Activated CD4-positive, CD25-positive, alpha-beta regulatory T cell treated with anti-CD3 and anti-CD28 coated beads, Interleukin-2, amount 50 U/mL, for 72 hours (primary cell): ENCODE measurements around the gene PTPRG.

Experiments
- DNase-seq: peaks from one replicate; pipeline ENCODE4 v3.0.0; 2021

PTPRG gene

DNA sequence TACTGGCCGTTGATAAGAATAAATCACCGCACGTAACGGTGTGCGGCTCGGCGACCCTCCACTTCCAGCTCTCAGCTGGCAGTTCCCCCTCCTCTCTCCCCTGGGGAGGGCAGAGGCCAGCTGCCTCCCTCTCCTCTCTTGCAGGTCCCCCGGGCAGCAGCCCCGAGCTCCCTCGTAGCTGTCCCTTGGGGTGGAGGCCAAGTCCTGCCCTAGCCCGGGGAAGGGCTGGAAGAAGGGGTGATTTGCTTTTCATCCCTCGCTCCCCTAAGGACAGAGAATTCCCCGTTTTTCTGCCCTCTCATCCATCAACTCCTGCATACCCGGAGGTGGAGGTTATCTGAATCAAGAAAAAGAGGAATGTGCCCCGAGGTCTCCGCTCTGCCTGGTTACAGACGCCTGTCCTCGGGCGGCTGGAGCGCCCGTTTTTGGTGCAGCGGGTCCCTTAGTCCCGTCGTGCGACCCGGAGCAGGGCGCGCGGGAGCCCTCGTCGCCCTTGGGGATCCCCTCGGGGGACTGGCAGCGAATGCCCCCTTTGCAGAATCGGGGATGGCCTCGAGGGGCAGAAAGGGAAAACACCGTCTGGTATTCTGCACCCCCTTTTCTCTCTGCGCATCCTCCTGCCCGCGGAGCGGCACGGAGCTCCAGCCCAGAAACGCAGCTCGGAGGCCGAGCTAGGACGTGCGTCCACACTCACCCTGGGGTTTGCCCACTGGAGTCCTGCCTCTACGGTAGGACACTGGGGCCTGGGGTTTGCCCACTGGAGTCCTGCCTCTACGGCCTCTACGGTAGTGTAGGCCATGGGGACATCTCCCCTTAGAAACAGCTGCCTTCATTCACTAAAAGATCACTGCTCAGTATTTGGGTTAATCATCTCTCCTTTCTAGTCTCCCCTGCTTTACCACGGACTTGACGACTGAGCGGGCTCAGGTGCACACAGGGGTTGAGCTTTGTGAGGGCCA is 2.2 kb downstream of the PTPRG start:
- no peak for DNase-seq

DNA sequence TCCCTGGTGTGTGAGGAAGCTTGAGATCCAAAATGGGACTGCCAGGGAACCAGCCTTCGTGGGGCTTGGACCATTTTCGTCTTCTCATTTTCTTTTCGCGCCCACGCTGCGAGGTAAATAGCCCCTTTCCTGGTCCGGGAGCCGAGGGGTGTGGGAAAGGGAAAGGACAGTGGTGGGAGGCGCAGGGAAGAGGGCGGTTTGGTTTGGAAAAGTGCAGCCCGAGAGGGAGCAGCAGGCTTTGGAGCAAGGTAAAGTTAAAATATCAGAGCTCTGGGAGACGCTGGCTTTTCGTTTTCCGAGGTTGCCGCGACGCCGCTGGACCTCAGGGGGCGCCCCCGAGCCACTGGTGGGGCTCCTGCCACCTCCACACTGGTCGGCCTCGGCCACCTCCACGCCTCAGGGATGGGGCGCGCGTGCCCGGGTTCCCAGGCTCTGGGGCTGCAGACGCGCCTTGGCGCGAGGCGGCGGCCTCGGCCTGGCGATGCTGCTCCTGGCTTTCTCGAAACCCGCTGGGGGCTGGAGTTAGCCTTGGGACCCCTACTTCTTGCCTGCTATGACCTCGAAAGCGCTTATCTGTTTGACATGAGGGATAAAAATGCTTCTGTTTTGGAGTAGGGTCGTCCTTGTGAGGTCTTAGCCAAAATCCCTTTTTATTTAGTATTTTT is 3.2 kb downstream of the PTPRG start:
- DNase-seq = no peak

DNA sequence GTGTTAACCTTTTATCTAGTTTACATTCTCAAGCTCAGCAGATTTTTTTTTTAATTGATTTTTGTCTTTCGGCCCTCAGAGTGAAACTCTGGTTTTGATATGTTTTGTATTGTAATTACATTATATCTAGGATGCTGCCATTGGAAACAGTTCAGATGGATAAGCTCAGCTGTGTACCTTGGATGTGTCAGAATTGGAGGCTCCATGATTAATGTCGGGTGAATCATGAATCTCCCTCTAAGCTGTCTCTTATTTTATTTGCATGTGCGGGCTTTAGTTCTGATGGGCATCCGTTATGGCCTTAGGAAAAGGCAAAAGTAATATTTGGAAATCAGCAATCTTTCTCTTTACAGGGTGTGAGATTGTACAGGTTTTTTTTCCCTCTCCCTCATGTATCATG is 4.2 kb downstream of the PTPRG start:
- no peak for DNase-seq

DNA sequence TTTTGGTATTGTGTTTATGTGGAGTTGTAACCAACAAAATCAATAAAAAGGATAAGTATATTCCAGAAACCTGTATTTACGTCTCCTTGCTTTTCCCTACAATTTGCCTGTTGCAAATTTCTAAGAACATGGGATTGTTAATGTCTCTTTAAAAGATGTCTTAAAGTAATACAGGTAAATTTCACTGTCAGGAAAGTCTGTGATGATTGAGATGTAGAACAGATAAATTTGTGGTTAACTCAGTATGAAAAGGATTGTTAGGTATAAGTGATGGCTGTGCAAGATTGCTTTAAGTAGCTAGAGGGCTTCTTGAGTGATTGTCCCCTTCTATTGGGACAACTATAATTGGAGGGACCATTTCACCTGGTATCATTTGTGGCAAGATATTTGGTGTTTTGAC is 6.8 kb downstream of the PTPRG start:
- DNase-seq = no peak

DNA sequence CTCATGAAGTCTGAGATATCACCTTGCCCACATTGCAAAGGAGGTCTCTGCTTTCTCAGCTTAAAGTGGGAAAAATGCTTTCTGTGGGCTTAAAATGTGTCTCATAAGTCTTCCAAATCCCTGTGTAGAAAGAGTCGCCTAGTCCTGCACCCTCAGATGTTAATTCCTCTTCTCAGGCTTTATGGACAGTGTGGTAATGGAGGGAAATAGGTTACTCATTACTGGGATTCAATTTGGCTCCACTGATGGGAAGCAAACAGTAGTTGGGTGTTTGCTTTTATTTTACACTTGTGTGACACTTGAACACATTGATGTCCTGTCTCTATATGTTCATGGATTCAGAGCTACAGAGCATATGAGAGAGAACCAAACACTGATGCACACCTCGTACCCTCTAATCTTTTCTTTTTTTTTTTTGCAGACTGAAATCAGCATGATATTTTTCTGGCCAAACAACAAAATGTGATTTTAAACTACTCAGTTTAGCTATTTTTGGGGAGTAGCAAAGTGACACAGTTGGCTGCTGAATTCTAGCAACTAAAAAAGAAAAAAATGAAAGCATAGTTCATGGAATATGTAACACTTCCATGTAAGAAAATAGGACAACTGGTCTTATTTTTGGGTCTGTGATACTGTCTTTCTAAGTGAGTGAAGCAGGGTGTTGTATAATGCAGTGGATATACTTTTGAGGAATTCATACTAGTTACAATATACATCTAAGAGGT is 8.6 kb downstream of the PTPRG start:
- no peak for DNase-seq

DNA sequence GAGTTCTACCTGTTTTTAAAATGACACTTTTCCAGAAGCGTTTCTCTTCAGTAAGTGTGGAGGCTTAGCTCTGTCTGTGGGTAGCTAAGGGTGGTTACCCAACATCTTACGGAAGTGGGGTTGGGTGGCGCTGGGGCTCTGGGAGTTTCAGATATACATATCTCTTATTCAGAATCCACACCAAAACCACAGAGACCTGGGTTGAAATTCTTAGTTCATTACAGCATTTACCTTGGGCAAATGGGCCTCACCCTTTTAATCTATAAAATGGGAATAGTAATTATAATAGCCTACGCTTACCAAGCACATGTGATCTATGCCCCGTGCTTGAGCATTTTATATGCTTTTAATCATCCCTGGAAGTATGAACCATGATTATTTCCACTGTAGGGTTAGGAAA is 9.4 kb downstream of the PTPRG start:
- DNase-seq = no peak

DNA sequence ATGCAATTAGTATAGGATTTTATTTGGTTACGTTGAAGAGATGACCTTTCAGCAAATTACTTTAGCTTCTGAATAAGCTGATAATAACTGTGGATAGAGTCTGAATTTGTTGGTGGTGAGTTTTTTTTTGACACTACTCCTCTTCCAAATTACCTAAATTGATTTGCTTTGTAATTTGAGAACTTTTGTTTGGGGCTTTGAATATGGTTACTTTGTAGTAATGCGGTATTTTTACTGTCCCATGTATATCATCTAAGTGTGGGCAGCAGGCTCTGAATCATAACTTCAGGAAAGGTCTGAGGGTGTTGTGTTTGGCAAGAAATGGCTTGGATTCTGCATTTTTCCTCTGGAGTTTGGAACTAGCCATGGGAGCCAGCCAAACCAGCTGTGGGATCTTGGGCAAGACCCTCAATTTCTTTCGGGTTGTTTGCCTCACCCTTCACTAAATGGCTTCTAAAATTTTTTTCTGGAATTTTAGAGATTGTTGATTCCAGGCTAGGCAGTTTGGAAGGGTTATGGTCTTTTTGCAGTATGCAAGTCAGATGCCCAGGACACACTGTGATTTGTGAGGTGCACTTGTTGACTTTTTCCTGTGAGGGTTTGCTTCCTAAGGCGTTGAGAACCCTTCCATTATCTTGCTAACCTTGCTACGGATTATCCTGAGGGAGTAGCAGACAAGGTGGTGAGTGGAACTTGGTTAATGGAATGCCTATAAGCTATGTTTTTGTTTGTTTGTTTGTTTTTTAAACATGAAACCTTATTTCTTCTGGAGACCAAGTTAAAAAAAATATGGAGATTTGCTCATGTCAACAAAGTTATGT is 10.4 kb downstream of the PTPRG start:
- no peak for DNase-seq

DNA sequence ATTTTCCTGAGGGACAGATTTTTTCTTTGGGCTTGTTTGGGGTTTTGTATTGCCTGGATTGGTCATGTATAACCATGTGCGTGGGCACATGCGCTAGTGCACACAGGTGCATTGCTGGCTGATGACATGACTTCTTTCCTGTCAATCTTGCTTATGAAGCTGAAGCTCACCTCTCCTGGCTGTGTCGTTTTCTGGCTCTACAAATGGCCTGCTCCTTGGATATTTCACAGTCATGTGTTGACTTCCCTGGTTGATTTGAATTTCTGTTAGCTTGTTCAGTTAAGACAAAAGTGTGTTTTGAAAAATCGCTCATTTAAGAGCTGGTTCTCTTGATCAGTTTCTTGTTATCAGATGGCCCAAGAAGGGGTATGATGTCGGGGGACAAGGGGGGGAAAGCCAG is 11.5 kb downstream of the PTPRG start:
- DNase-seq = no peak

DNA sequence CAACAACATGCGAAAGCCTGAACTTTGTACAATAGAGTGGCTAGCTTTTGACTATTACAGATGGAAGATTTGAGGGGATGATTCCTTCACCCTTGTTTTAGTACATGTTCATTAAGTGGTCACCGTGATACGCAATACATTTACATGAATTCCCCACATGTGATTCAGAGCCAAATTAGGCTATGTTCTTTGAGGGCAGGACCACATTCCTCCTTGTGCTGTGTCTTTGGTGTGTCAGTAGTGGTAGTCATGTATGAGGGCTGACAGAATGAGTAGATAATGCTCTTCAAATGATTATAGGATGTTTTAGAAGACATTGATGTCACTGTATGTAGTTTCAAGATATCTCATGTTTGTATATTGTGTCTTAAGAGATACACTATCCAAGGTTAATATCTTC is 12.1 kb downstream of the PTPRG start:
- DNase-seq = no peak

DNA sequence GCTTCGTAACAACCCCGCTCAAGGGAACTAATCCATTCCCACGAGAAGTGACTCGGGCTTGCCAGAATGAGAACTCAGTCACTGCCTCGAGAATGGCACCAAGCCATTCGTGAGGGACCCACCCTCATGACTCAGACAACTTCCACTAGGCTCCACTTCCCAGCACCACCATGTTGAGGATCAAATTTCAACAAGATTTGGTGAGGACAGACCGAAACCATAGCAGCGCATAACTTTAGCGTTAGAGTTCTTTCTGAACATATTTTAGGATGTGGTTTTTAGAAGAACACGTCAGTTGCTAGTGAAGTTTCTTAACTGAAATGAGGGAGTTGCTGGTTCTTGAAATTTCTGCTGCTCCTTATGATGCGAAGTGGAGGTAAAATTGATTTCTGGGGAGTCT is 13.5 kb downstream of the PTPRG start:
- DNase-seq = no peak

DNA sequence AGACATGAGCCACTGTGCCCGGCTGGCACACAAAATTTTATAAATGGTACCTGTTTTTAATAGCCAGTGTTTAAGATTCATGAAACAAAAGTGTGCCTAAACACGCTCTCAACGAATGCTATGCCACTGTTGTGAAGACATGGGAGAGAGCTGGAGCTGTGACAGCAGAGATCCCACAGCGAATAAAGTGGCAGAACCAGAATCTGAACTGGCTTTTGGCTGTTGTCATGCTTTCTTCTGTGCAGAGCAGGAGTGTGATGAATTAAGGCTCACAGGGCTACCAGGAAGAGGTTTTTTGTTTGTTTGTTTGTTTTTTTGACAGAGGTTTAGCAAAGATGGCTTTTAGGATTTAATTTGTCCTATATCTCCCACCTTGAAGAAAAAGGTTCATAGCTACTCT is 14.5 kb downstream of the PTPRG start:
- no peak for DNase-seq

DNA sequence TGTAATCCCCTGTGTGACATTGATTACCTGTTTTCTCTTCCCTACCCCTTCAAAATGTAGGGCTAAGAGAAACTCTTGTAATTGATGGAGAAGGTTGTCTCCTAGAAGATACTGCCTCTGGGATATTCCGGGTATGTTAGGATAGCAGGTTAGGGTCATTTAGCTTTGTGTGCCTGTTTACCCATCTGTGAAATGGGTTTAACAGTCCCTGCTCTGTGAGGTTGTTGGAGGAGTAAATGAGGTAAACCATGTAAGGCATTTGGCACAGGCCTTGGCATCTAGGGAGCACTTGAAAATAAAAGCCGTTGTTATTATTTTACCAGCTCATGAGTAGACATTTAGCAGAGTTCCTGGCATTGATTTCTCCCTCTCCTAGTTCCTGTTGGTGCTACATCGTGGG is 16.4 kb downstream of the PTPRG start:
- no peak for DNase-seq

DNA sequence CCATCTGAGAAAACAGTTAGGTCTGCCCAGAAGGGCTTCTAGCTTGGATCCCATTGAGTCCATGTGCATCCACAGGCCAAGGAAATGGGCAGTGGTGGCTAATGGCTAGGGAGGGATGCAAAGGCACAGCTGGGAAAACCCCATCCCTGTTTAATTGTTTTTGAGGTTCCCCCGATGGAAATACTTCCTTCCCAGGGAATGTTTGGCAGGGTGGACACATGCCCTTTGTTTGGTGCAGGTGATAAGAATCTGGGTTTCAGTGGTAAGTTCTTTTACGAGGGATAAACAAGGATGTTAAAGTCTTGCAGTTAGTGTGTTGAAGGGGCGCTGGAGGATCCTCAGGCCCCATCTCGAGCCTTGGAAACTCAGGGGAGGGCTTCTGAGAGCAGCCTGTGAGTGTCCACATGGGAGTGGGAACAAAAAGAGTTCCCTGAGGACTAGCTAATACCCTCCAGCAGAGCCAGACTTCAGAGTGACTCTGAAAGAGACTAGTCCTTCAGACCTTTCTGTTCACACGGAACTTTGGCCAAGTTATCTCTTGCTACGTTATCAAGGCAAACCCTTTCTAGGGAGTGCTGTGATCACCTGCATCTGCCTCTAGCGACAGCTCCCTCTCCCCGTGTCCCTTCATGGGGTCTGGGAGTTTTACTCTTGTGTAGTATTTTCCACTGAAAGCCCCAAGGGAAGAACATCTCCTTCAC is 17.4 kb downstream of the PTPRG start:
- no peak for DNase-seq

DNA sequence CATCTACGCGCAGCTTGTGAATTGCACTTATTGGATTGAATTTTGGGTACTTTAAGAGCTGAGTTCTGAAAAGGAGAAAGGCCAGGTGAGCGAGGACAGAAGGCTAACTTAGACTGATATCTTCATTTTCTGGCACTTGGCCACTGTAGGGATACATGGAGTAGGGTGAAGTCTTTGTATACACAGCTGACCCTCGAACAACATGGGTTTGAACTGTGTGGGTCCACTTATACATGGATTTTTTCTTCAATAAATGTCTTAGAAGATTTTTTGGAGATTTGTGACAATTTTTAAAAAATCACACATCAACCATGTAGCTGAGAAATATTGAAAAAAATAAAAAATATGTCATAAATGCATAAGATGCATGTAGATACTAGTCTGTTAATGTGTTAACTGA is 18.3 kb downstream of the PTPRG start:
- no peak for DNase-seq

DNA sequence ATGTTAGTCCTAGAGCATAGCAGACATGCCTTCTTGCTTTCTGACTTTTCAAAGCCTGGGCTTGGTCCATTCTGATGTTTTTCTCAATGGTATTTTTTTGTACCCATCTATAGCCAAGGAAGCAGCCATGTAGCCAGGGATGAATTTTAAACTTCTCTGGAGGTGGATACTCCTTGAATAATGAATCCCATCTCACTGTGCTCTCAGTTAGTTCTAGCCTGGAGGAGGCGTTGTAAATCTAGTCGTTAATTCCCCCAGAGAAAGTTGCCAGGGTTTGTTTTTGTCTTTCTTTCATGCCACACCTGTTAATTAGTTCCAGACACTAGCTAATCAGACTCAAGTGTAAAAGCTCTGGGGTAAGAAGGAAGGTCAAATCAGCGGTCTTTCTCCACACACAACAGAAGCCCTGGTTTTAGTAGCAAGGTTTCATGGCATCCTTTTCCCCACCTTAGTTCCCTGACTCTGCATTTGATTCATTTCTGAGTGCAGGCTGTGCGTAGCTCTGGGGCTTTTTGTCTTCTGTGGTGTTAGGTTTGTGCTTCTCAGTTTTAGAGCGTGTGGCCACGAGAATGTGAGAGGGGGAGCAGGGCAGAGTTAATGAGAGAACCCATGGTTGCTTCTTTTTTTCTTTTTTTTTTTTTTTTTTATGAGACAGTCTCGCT is 19.7 kb downstream of the PTPRG start:
- DNase-seq = no peak

DNA sequence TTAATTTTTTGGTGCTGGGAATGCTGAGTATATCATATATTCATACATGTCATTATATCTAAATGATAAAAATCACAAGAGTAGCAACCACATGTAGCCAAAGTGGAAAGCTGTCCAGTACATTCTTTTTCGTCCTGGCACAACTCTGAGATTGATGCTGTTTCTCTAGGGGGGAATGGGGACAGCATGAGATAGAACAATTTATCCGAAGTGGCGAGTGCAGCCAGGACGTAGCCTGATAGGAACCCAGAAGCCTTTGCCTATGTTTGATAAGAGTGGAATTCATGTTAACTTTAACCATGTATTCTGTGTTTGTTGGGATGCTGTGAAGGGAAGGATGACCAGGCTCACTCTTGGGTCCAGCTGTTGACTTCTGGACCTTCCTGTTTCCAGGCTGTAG is 20.9 kb downstream of the PTPRG start:
- DNase-seq = no peak

DNA sequence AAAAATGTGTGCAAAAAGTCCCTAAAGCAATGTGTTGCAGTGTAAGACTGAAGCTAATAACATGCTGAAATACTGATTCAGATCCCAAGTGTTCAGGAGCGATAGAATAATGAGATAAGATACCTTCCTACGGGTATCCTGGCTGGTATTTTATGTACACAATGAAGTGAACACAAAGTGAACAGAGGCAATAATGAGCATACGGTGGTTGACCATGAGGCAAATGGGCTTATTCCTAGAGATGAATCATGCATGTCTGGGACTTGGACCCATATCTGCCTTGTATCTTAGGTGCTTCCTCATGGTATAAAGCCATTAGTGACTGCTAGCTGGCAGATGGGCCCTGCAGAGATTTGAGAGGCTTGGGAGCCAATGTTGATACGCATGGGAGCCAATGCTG is 21.5 kb downstream of the PTPRG start:
- DNase-seq = no peak

DNA sequence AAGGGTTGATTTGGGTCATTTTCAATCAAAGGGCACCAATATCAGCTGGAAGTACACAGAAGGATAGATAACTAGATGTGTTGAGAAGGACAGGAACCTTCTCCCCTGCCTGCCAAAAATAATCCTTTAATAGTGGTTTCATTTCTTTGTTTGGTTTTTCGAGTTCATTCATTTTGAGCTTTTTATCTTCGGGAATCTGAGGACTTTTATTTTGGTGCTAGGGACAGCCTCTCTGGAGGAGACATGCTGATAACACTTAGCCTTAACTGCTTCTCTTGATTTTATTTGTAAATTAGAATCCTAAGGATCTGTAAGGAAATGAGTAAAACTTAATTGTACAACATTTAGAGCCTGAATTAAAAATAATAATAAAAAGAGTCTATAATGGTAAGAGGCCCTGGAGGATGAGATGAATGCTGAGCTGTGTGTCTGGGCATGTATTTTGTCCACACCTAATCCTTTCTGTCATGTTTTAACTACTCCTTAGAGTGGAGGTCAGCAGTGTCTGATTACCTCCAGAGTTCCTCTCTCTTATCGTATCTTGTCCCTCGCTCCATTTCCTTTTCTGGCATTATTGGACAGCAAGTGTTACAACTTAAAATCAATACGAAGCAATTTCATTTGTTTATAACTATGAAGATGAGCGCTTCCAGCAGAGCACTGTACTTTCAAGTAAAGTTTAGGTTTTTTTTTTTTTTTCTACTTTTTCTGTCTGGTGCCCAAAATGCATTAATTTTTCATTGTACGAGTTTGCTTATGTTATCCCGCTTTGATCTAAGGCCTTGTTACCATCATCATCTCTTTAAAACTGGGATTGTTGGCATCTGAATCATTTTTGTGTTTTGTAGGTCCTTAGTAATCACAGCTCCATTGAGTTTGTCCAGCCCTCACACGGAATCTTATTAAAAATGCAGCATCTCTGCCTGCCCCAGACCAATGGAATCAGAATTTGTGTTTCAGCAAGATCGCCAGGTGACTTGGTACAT is 22.8 kb downstream of the PTPRG start:
- no peak for DNase-seq

DNA sequence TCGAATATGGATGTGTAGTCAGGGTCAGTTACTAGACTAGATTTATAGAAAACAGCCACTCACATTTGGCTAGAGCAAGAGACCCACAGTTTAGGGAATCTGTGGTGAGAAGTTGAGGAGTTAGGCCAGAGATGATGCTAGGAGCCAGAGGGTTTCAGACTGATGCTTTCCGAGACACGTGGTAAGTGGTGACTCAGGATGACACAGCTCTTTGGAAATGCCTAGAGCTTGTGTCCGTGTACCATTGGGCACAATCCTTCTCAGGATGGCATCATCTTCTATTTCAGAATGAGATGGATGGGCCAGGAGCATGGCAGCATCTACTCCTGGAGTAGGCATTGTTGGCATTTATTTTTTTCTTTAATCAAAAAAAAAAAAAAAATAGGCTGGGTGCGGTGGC is 28.5 kb downstream of the PTPRG start:
- DNase-seq = no peak

DNA sequence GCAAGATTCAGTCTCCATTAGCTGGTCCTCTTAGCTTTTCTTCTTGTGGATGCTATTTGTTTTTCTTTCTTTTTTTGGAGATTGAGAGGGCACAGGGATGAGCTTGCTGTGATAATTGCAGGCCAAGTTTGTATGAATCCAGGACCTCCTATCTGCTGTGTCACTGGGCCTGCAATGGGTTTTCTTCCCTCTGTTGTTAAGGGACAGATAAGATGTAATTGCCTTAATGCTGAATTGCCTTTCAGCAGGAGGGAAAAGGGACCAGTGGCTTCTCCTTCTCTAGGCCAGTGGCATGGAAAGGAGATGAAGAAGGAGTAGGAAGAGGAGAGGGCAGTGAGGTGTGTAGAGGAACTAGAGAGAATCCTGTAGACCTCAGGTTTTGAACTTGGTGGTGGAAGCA is 29.9 kb downstream of the PTPRG start:
- DNase-seq = no peak
